B cell (primary cell): ENCODE data around the gene PPP1R26. TPM values are rescaled to one million over a fixed set of nuclear protein-coding genes. Genes with fewer than 3 reads are reported as not detected.
A peak's percentile ranks its signal among the peaks of the same experiment; 100 is the strongest.

Experiments
- ATAC-seq: fragments of 200-7000 bp; cut with Tn5 transposase; one replicate; pipeline ENCODE4 v1.10.0; 2021; ENCODE audit warnings: low read depth, mild to moderate bottlenecking, moderate number of reproducible peaks, moderate library complexity
- CTCF ChIA-PET: fragments of 350-600 bp; sonication (Branson Sonifier 250); formaldehyde crosslinking; loops from one replicate; lab custom pipeline; 2021; ENCODE audit warnings: antibody characterized with exemption, inconsistent platforms; lab: Charles Lee
- POLR2A ChIA-PET: fragments of 350-600 bp; sonication (Branson Sonifier 250); formaldehyde crosslinking; loops from one replicate; lab custom pipeline; 2021; ENCODE audit warnings: antibody characterized with exemption; lab: Charles Lee
- DNase-seq: peaks from one replicate; pipeline ENCODE4 v3.0.0; 2013
- H2AFZ ChIP-seq: 2 replicates; pipeline ENCODE4 v1.6.1; 2012; ENCODE audit warnings: mild to moderate bottlenecking, low read depth, low read length; ENCODE audit not compliant: insufficient read depth, poor library complexity, severe bottlenecking
- H3K27ac ChIP-seq, 2 donors: 1 replicate in 1 of 2; 2 replicates in 1 of 2; pipeline ENCODE4 v1.5.1; 2012 to 2013; ENCODE audit warnings: low read length in 2 of 2, mild to moderate bottlenecking in 2 of 2, moderate library complexity in 1 of 2
- H3K27me3 ChIP-seq, 4 experiments: fragments of 200-600 bp in 1 of 4; sonication (generic) in 1 of 4; replicated peaks in 1 of 4; 1 replicate in 2 of 4; 2 replicates in 2 of 4; pipeline versions ENCODE4 v1.6.1 to v1.7.0; 2013 to 2016; ENCODE audit warnings: low read length in 3 of 4, mild to moderate bottlenecking in 2 of 4, mixed read lengths in 1 of 4, moderate library complexity in 1 of 4; ENCODE audit not compliant: insufficient read depth in 4 of 4, control insufficient read depth in 3 of 4; ENCODE audit errors: control extremely low read depth in 1 of 4
- H3K36me3 ChIP-seq, 2 experiments: replicated peaks in 1 of 2; 1 replicate in 1 of 2; 2 replicates in 1 of 2; pipeline versions ENCODE4 v1.6.1 to v1.7.1; 2013; ENCODE audit warnings: low read length in 1 of 2; ENCODE audit not compliant: insufficient read depth in 2 of 2, control insufficient read depth in 1 of 2; ENCODE audit errors: control extremely low read depth in 1 of 2, extremely low read depth in 1 of 2
- H3K4me1 ChIP-seq, 2 donors: fragments of 200-600 bp in 1 of 2; sonication (generic) in 1 of 2; 1 replicate in 1 of 2; 2 replicates in 1 of 2; pipeline versions ENCODE4 v1.5.1 to v1.6.1; 2013 to 2017; ENCODE audit warnings: low read length in 2 of 2; ENCODE audit not compliant: control insufficient read depth in 2 of 2, insufficient read depth in 2 of 2
- H3K4me2 ChIP-seq: replicated peaks from 2 replicates; pipeline ENCODE3; 2012; ENCODE audit warnings: mild to moderate bottlenecking, low read depth, low read length; ENCODE audit not compliant: poor library complexity, severe bottlenecking
- H3K4me3 ChIP-seq, 5 experiments: fragments of 200-600 bp in 1 of 5; sonication (generic) in 1 of 5; 1 replicate in 3 of 5; 2 replicates in 2 of 5; pipeline versions ENCODE4 v1.5.1 to v1.7.0; 2011 to 2016; ENCODE audit warnings: low read length in 4 of 5, mild to moderate bottlenecking in 4 of 5, low read depth in 2 of 5, control low read depth in 1 of 5, moderate library complexity in 1 of 5; ENCODE audit not compliant: insufficient read depth in 1 of 5; ENCODE audit errors: control extremely low read depth in 1 of 5, extremely low read depth in 1 of 5
- H3K79me2 ChIP-seq: fragments of 200-600 bp; sonication (generic); one replicate; pipeline ENCODE4 v1.6.0; 2016; ENCODE audit warnings: low read length; ENCODE audit not compliant: control insufficient read depth, insufficient read depth
- H3K9ac ChIP-seq: fragments of 200-600 bp; sonication (generic); 2 replicates; pipeline ENCODE4 v1.6.1; 2017; ENCODE audit warnings: mild to moderate bottlenecking, low read length, moderate library complexity
- H3K9me3 ChIP-seq, 3 donors: one replicate each; pipeline versions ENCODE4 v1.6.1 to v1.7.1; 2013; ENCODE audit warnings: low read length in 2 of 3; ENCODE audit not compliant: control insufficient read depth in 2 of 3, insufficient read depth in 1 of 3; ENCODE audit errors: control extremely low read depth in 1 of 3
- H4K20me1 ChIP-seq: 2 replicates; pipeline ENCODE4 v1.6.0; 2012; ENCODE audit warnings: mild to moderate bottlenecking, low read length; ENCODE audit not compliant: insufficient read depth, control insufficient read depth, poor library complexity, severe bottlenecking
- H3K27ac Mint-ChIP-seq: one replicate; pipeline ENCODE4 v1.8.0; 2021; ENCODE audit warnings: mixed read lengths
- H3K27me3 Mint-ChIP-seq: one replicate; pipeline ENCODE4 v1.8.0; 2021; ENCODE audit warnings: mixed read lengths
- H3K4me1 Mint-ChIP-seq: one replicate; pipeline ENCODE4 v1.8.0; 2021; ENCODE audit warnings: mixed read lengths
- H3K4me3 Mint-ChIP-seq: one replicate; pipeline ENCODE4 v1.8.0; 2021; ENCODE audit warnings: mixed read lengths
- H3K9me3 Mint-ChIP-seq: one replicate; pipeline ENCODE4 v1.8.0; 2022; ENCODE audit warnings: mixed read lengths; ENCODE audit not compliant: insufficient read depth
- CTCF ChIP-seq: fragments of 200-600 bp; IDR thresholded peaks from one replicate; pipeline ENCODE4 v1.8.0; 2022; ENCODE audit warnings: antibody characterized with exemption, mild to moderate bottlenecking
- EZH2 ChIP-seq: IDR thresholded peaks from 2 replicates; pipeline ENCODE4 v1.6.1; 2012; ENCODE audit warnings: borderline replicate concordance, low read depth, mild to moderate bottlenecking, moderate library complexity, low read length; ENCODE audit not compliant: insufficient read depth, poor library complexity, severe bottlenecking
- WGBS: methylation state at CpG from one replicate; pipeline ENCODE4 v1.1.5; 2013; ENCODE audit warnings: missing lambda C conversion rate; ENCODE audit not compliant: insufficient coverage; 5-methylcytosine and 5-hydroxymethylcytosine counted together
- intact Hi-C: fragments of 100-400 bp; cut with micrococcal nuclease; formaldehyde crosslinking; loops from one replicate; pipeline ENCODE4 v1.10.0; 2022
- polyA plus RNA-seq: library from polyadenylated mRNA; depleted of rRNA; stranded (reverse); fragments of >200 nt; gene quantifications from 2 replicates; pipeline ENCODE4 v1.2.3, GENCODE V29; 2012
- total RNA-seq, 2 donors: library from RNA; stranded (reverse); fragments of 120-200 nt in 1 of 2; gene quantifications; 1 replicate in 1 of 2; 2 replicates in 1 of 2; pipeline versions ENCODE4 v1.2.3 to v1.2.4, GENCODE V29; 2013 to 2022

PPP1R26 gene
- total and polyA plus RNA-seq, 2 donors (not counting 1 experiment from before 2014, with no cell fraction given): 1.9 to 7.8 TPM

- intact Hi-C loops: loop anchor here (2.0 kb wide), 1 partner anchor 18 kb away; no protein-coding TSS in a partner anchor
- DNase-seq (no peak), ATAC-seq (no peak)
- Histone ChIP-seq H3K27ac (no peak overlapping the region), H2AFZ (no peak overlapping the region), H3K79me2 (peaks cover 25% of the 10 kb centered on the region), H4K20me1 (peaks cover 27% of the 10 kb centered on the region), H3K27me3 (peaks cover 0 to 10% (median 0%) of the 10 kb centered on the region in 4 experiments), H3K36me3 (peaks cover 0 to 9% of the 10 kb centered on the region in 2 experiments), H3K4me2 (peak overlapping the region; percentile 98), H3K4me3 (no peak overlapping the region), H3K9ac (no peak overlapping the region), H3K9me3 (peaks cover 0 to 4% (median 0%) of the 10 kb centered on the region in 3 donors), H3K4me1 (peaks cover 14 to 29% of the 10 kb centered on the region in 2 donors)
- no peaks in the 10 kb centered on the region for H3K27me3 Mint-ChIP-seq
- ChIA-PET POLR2A (no interaction called here), CTCF (no interaction called here)
- no peak overlapping the region for H3K27ac Mint-ChIP-seq
- TF ChIP-seq CTCF (no peak), EZH2 (no peak)
- H3K4me1 Mint-ChIP-seq: peaks cover 20% of the 10 kb centered on the region
- no peaks in the 10 kb centered on the region for H3K9me3 Mint-ChIP-seq
- peak overlapping the region; percentile 84 for H3K4me3 Mint-ChIP-seq
- 93% methylated on average over 14 of the region's 15 CpGs for WGBS
These were observed 19.0 kb downstream of the PPP1R26 start for GRCh38 chr9:135498381-135499126.
